GM19463 (cell line): ENCODE measurements around the gene GABRG3.

ENCODE experiments used
- ATAC-seq: cut with Tn5 transposase; IDR thresholded peaks from one replicate; pipeline ENCODE4 v1.9.1; 2021; ENCODE audit warnings: mild to moderate bottlenecking, moderate library complexity; ENCODE audit not compliant: unreplicated experiment

The GABRG3 gene

GRCh38 chr15:27092390-27092789 is 121.4 kb downstream of the GABRG3 start:
- no peak for ATAC-seq

- no peak for ATAC-seq
These were observed 123.3 kb downstream of the GABRG3 start for GRCh38 chr15:27094235-27094634.

GRCh38 chr15:27095886-27096624 is 125.1 kb downstream of the GABRG3 start:
- ATAC-seq, result no peak

GRCh38 chr15:27097506-27097905 is 126.5 kb downstream of the GABRG3 start:
- no peak for ATAC-seq

- ATAC-seq, result no peak
These were observed 131.0 kb downstream of the GABRG3 start for GRCh38 chr15:27101982-27102381.

GRCh38 chr15:27111323-27111722 is 140.3 kb downstream of the GABRG3 start:
- ATAC-seq, result no peak

GRCh38 chr15:27114473-27114872 is 143.5 kb downstream of the GABRG3 start:
- ATAC-seq, result no peak

- ATAC-seq, result no peak
These were observed 148.8 kb downstream of the GABRG3 start for GRCh38 chr15:27119695-27120266.

- no peak for ATAC-seq
These were observed 150.7 kb downstream of the GABRG3 start for GRCh38 chr15:27121672-27122071.

- no peak for ATAC-seq
These were observed 152.3 kb downstream of the GABRG3 start for GRCh38 chr15:27123291-27123690.

GRCh38 chr15:27123808-27124207 is 152.8 kb downstream of the GABRG3 start:
- no peak for ATAC-seq

GRCh38 chr15:27124287-27124871 is 153.4 kb downstream of the GABRG3 start:
- no peak for ATAC-seq

- no peak for ATAC-seq
These were observed 154.2 kb downstream of the GABRG3 start for GRCh38 chr15:27125185-27125584.

- no peak for ATAC-seq
These were observed 155.5 kb downstream of the GABRG3 start for GRCh38 chr15:27126449-27126848.

- no peak for ATAC-seq
These were observed 157.0 kb downstream of the GABRG3 start for GRCh38 chr15:27127815-27128570.

- ATAC-seq, result no peak
These were observed 162.3 kb downstream of the GABRG3 start for GRCh38 chr15:27133249-27133648.

- ATAC-seq, result no peak
These were observed 163.5 kb downstream of the GABRG3 start for GRCh38 chr15:27134481-27134880.

GRCh38 chr15:27135151-27135550 is 164.2 kb downstream of the GABRG3 start:
- no peak for ATAC-seq

- no peak for ATAC-seq
These were observed 166.1 kb downstream of the GABRG3 start for GRCh38 chr15:27137127-27137526.

- ATAC-seq, result no peak
These were observed 194.6 kb downstream of the GABRG3 start for GRCh38 chr15:27165590-27165989.

GRCh38 chr15:27166917-27167316 is 195.9 kb downstream of the GABRG3 start:
- no peak for ATAC-seq

GRCh38 chr15:27167738-27168137 is 196.8 kb downstream of the GABRG3 start:
- no peak for ATAC-seq
